ENCODE data around the gene C11orf58.

C11orf58 gene

DNA sequence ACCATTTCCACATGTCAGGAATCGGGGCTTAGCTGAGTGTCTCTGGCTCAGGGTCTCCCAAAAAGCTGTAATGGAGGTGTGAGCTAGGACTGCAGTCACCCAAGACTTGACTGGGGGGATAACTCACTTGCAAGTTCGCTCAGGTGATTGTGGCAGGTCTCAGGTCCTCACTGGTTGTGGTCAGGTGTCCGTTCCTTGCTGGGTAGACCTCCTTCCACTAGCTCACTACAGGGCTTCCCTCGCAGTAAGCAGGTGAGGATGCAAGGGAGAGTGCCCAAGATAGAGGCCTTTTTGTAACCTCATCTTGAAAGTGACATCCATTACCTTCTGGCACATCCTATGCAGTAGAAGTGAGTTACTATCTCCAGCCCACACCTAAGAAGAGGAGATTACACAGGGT, 29.5 kb downstream of the C11orf58 start:
- TF ChIP-seq, protein P1, sequence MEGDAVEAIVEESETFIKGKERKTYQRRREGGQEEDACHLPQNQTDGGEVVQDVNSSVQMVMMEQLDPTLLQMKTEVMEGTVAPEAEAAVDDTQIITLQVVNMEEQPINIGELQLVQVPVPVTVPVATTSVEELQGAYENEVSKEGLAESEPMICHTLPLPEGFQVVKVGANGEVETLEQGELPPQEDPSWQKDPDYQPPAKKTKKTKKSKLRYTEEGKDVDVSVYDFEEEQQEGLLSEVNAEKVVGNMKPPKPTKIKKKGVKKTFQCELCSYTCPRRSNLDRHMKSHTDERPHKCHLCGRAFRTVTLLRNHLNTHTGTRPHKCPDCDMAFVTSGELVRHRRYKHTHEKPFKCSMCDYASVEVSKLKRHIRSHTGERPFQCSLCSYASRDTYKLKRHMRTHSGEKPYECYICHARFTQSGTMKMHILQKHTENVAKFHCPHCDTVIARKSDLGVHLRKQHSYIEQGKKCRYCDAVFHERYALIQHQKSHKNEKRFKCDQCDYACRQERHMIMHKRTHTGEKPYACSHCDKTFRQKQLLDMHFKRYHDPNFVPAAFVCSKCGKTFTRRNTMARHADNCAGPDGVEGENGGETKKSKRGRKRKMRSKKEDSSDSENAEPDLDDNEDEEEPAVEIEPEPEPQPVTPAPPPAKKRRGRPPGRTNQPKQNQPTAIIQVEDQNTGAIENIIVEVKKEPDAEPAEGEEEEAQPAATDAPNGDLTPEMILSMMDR (IDR thresholded peaks at IDR 0.05), result no peak
- Histone ChIP-seq H3K9me3 (no peaks in the 10 kb centered on the region), H3K4me1 (no peaks in the 10 kb centered on the region), H3K27ac (no peak overlapping the region), H3K4me3 (no peak overlapping the region), H3K36me3 (no peaks in the 10 kb centered on the region), H3K27me3 (no peaks in the 10 kb centered on the region)
- intact Hi-C loops (cut with DNase I; ENCODE audit: low total_unique reads), result no loop called here
- no peak for DNase-seq

DNA sequence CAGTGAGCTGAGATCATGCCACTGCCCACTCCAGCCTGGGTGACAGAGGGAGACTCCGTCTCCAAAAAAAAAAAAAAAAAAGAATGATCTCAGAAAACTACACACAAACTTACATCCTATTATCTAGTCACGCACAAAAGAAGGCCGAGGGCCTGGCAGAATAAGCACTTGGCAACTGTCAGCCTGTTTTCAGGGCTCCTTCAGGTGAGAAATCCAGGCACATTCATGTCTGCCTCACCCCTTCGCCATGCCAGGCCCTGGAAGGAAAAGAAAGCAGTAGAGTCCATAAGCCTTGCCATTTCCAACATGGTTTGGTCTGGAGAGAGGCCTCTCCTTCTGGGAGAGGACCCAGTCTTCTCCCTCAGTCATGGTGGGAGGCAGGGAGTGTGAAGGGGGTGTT, 30.9 kb downstream of the C11orf58 start:
- Histone ChIP-seq H3K36me3 (no peaks in the 10 kb centered on the region), H3K9me3 (no peaks in the 10 kb centered on the region), H3K4me1 (no peaks in the 10 kb centered on the region), H3K4me3 (no peak overlapping the region), H3K27me3 (no peaks in the 10 kb centered on the region), H3K27ac (no peak overlapping the region)
- TF ChIP-seq, protein P1 (IDR thresholded peaks at IDR 0.05), result no peak
- DNase-seq, result no peak
- intact Hi-C loops (cut with DNase I; ENCODE audit: low total_unique reads), result no loop called here

DNA sequence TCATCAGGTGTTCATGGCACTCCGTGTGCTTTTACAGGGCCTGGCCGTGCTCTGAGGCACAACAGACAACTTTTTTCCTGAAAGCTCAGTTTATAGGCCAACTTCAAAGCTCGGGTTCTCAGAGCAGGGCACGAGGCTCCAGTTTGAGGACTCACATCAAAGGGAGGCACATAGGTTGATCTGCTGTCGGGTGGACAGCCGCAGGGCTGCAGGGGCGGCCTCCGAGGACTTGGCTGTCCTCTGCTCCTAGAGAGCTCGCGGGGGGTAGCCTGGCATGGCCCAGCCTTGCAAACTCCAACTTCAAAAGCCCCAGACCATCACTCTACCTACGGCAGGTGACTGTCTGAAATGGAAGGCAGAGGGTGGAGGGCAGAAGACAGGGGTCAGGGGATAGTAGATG, 31.6 kb downstream of the C11orf58 start:
- no peaks in the 10 kb centered on the region for H3K36me3 ChIP-seq
- H3K4me3 ChIP-seq, result no peak overlapping the region
- no peak overlapping the region for H3K27ac ChIP-seq
- H3K4me1 ChIP-seq, result no peaks in the 10 kb centered on the region
- TF ChIP-seq, protein P1 (IDR thresholded peaks at IDR 0.05), result no peak
- intact Hi-C loops (cut with DNase I; ENCODE audit: low total_unique reads), result no loop called here
- no peaks in the 10 kb centered on the region for H3K27me3 ChIP-seq
- no peak for DNase-seq
- no peaks in the 10 kb centered on the region for H3K9me3 ChIP-seq

DNA sequence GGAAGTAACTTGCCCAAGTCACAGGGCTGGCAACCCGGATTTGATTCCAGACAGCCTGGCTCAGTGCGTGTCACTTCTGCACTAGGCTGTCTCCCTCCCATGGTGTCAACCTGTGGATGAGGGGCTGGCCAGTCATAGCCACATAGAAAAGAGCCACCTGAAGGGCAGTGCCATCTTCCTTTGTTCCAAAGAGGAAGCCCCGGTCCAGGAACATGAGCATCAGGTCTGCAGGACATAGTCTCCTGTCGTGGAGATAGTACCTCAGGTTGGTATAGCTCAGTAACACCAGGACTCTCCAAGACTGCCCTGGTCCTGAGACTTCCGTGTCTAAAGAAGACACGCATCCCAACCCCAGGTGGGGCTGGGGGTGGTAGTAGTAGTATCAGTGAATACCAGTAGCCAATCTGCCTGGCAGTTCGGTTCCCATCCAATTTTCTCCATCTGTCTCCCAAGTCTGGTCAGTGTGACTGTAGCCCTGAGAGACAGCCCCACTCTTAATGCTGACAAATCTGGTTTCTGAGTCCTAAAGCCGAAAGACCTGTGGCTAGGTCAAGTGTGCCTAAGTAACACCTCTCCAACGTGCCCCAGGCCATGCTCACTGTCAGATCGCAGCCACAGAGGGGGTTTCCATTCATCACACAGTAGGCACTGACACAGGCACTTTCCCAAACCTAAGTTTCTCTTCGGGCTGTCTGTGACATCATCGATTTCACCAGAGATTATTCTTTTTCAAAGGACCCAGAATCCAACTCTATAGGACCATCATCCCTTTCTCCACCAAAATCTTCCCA, 33.1 kb downstream of the C11orf58 start:
- Histone ChIP-seq H3K27ac (no peak overlapping the region), H3K36me3 (no peaks in the 10 kb centered on the region), H3K4me1 (peaks cover 0 to under 1% (median 0%) of the 10 kb centered on the region in 4 donors), H3K27me3 (no peaks in the 10 kb centered on the region), H3K9me3 (no peaks in the 10 kb centered on the region), H3K4me3 (no peak overlapping the region)
- DNase-seq, result no peak
- TF ChIP-seq, protein P1 (IDR thresholded peaks at IDR 0.05), result no peak
- intact Hi-C loops (cut with DNase I; ENCODE audit: low total_unique reads), result no loop called here

DNA sequence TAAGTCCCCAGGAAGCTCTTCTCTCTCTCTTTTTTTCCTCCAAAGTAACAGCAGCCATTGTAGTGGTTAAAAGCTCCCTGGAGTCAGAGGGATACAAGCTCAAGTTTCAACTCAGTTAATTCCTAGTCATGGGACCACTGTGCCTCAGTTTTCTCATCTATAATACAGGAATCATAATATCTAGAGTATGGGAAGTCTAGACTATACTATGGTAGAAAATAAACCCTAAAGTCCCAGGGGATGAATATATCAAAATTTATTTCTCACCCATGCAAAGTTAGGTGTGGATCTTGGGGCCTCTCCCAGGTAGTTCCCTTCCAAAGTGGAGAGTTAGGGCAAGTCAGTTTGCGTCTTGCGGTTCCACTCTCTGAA, 33.7 kb downstream of the C11orf58 start:
- Histone ChIP-seq H3K4me1 (peaks cover 0 to 6% (median 0%) of the 10 kb centered on the region in 4 donors), H3K27ac (no peak overlapping the region), H3K9me3 (no peaks in the 10 kb centered on the region), H3K4me3 (no peak overlapping the region), H3K36me3 (no peaks in the 10 kb centered on the region), H3K27me3 (no peaks in the 10 kb centered on the region)
- intact Hi-C loops (cut with DNase I; ENCODE audit: low total_unique reads), result no loop called here
- TF ChIP-seq, protein P1 (IDR thresholded peaks at IDR 0.05), result no peak
- no peak for DNase-seq

Data from tibial artery (tissue), 4 donors.